ENCODE results near the gene CHERP.
A peak's percentile ranks its signal among the peaks of the same experiment; 100 is the strongest.

CHERP gene, protein sequence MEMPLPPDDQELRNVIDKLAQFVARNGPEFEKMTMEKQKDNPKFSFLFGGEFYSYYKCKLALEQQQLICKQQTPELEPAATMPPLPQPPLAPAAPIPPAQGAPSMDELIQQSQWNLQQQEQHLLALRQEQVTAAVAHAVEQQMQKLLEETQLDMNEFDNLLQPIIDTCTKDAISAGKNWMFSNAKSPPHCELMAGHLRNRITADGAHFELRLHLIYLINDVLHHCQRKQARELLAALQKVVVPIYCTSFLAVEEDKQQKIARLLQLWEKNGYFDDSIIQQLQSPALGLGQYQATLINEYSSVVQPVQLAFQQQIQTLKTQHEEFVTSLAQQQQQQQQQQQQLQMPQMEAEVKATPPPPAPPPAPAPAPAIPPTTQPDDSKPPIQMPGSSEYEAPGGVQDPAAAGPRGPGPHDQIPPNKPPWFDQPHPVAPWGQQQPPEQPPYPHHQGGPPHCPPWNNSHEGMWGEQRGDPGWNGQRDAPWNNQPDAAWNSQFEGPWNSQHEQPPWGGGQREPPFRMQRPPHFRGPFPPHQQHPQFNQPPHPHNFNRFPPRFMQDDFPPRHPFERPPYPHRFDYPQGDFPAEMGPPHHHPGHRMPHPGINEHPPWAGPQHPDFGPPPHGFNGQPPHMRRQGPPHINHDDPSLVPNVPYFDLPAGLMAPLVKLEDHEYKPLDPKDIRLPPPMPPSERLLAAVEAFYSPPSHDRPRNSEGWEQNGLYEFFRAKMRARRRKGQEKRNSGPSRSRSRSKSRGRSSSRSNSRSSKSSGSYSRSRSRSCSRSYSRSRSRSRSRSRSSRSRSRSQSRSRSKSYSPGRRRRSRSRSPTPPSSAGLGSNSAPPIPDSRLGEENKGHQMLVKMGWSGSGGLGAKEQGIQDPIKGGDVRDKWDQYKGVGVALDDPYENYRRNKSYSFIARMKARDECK

DNA sequence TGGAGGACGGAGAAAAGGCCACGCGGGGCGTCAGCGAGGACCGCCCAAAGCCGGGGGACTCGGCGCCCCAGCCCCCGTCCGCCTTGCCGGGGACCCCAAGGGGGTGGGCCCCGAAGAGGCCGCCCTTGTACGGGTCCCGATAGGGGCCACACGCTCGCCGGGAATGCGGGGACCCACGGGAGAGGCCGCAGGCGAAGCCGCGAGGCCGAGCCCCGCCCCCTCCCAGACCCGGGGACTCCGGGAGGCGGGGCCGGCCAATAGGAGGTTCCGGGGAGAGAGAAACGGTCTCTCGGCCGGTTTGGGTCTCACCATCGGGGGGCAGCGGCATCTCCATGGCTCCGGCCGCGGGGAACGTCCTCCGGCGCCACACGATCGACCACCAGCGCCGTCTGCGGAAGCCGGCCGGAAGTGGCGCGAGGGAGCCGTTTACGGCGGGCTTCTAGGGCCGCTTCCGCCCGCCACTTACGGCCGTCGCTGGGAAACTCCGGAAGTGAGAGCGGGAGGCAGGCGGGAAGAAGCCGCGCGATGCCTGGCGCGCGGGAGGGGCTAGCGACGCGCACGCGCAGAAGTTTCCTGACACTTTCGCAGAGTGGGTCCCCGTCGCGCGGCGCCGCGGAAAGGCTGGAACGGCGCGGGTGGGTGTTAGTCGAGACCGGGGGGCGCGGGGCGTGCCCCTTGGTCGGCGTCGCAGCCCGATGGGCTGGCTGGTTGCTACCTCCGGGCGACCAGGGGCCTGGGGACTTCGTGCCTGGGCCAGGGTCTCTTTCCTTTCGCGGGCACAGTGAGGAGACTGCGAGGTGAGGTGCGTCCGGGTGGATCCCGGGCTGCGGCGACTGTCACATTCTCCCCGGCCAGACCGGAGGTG is at the start of gene CHERP:
Gene CHERP (minus strand): TSS at position 393 of the 865 bp plus-strand sequence. CDS start 59 bp downstream, at position 334.
- peak; percentile 94 for DNase-seq

DNA sequence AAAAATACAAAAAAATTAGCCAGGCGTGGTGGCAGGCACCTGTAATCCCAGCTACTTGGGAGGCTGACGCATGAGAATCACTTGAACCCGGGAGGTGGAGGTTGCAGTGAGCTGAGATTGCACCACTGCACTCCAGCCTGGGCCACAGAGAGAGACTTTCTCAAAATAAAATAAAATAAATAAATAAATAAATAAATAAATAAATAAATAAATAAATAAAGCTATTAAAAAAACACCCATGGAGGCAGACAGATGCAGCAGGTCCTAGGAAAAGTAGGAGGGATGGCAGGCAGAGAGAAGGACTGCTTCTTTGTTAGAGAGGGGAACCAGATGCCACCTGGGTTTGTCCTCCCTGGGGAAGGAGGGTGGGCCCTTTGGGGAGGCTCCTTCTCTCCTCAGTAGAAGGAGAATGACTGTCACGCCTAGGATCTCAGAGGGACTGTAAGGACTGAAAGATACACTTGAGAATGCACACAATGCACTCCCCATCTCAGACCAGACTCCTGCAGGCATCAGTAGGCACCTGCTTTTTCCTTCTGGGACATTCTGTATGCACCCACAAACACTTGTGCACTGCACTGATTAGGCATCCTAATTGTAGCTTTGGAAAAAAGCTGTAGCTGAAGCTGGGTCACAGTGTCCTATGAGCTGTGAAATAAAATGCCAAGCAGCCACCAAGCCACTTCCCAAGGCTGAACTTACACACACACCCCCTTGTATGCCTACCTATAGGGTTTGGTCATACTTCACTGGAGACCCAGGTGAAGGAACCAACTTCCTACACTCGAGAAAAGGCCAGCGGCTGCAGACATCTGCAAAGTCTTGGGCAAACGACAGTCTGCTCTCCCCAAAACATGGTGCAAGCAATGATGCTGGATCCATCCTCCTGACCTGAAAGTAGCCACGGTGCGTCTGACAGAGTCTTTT is 48.9 kb upstream of the CHERP start:
- DNase-seq = no peak

DNA sequence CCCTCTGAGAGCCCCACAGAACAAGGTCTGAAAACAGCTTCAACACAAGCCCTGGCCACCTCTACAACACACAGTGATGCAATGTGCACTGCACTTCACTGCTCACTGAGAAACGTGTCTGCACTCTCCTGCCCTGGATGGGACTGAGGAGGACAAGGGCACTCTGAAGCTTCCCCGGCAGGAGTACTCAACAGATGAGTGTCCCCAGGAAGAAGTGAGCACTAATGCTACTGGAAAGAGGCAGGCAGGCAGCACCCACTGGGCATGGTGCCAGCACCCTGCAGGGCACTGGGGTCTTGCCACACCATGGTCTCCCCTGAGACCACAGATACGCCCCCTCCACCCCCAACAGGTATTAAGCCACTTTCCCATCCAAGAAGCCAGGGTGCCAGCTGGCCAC is 47.7 kb upstream of the CHERP start:
- no peak for DNase-seq

DNA sequence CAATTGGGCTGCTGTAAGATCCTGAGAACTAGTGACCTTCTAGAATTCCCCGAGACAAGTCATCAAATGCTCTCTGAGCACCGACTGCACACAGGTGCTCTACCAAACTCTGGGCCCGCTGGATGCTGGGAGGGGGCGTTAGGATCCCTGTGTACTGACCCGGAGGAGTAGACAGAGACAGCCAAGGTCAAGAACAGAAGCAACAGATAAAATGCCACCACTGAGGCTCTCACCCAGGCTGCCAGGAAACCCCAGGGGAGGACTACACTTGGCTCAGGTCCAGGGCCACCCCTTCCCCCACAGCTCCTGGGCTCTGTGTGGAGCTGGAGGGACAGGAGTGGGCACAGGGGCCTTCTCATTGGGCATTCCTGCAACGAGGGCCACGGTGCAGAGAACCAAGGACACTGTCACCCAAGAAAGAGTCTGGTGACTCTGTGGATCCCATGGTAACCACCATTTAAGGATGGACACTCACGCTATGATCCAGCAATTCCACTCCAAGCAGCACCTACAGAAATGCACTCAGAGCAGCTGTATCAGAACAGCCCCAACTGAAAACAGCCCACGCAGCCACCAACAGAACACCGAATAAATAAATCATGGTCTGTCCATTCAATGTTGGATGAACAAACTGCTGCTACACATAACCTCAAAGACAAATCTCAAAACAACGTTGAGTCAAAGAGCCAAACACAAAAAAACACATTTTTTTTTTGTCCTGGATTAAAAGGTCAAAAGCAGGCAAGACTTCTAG is 46.8 kb upstream of the CHERP start:
- DNase-seq = no peak

DNA sequence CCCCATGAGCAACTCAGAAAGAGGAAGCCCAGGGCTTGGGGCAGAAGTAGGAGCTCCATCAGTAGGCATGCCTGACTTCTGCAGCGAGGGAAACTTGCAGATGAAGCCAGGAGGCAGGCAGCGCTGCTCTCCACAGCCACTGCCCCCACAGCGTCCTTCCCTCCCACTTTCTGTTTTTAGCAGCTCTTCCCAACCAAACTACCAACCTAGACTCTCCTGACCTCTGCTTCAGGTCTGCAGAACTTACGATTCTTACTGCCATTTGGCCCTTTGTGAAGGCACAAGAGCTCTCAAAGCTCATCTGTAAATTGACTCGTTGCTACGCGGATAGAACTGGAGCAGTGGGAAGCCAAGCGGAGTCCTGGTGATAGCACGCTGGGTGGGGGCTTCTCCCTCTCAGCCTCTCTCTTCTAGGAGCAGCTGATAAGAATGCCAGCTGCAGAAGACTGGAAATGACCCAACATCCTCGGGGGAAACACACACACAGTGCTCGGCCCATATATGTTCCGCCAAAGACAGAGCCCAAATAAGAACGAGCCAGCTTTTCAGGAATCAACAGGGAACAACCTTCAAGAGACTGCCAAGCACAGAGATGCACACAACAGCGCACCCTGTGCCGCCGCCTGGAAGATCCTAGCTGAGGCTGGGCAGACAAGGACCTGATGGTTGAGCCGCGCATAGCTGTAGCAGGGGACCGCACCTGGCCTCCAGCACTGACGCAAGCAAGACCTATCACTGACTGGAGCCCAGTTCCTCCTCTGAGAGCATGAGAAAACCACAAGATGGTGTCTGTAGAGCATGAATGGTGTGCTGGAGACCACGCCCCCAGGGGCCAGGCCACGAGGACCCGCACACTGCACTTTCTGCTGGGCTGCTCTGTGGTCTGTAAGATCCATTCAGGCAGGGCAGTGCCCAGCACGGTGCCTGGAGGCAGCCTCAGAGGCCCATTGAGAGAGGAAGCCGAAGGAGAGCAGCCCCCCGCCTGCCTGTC is 45.9 kb upstream of the CHERP start:
- no peak for DNase-seq

DNA sequence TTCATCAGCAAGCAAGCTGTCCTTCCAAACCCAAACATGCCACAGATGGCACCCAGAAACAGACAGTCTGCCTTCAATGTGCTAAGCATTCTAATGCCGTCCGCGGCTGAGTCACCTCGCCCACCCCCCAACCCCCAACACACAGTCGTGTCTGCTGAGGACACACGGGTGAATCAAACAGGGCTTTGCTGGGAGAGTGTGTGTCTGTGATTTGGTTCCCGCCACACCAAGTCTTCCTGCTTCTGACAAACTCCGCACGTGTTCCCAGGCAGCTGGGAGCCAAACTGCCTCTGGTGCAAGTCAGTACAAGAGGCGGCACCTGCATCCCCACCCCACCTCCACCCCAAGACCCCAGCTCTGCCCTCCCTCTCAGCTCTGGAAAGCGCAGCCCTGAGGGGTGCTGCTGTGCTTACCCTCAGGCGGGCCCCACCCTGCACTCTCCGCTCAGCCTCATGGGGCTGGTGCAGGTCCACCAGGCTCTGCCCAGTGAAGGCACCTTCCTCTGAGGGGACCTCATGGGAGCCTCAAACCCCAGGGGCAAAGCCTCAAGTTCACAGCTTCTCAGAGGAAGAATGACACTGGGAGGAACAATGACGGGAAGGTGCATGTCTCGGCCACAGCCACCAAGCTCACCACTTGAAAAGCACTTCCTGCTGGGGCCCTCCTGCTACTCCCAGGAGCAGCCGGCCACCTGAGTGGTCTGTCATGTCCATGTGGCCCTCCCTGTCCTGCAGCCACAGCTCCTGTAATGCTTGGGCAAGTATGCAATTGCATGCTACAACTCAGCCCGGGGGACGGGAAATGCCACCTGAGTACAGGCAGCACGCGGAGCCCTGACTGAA is 45.0 kb upstream of the CHERP start:
- peak; percentile 74 for DNase-seq

DNA sequence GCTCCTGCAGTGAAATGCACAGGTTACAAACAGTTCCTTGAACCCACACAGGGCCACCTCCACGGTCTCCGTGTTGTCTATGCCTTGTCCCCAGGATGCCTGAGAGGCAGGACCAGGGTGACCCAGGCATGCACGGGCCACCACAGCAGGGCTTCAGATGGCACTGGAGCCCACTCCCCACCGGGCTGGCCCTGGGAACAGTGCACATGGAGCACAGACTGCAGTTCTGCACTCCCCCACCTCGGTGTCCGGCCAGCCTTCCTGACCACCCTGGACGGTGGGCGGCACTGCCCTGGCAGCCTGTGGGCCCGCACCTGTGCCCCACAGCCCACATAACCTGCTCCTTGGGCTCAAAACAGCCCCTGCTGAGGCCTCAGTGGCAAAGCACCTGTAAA is 44.2 kb upstream of the CHERP start:
- DNase-seq = no peak

DNA sequence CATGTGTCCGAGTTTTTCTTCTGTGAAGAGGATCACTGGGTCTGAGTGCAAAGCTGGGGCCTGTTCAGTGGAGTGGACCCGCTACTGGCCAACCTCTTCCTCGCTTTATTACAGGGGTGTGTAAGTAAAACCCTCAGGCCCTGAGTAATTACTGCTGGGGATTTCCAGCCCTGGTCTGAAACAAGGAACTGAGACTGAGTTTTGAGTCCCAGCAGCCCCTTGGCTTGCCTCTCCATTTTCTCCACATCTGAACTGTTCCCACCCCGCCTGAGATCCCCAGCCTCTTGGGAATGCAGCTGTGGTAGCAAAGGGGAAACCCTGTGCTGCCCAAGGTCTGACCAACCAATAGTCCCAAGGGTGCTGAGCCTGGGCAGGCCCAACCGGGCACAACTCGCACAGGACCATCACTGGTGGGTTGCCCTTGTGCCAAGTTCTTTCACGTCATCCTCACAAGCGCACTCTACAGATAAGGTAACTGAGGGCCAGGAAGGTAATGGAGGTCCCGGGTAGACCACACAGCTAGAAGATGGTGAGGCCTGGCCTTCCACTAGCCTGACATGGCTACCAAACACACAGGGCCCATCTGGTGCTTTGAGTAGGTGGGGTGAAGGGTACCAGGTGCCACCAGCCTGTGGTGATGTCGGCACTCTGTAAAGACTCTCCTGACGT is 43.7 kb upstream of the CHERP start:
- no peak for DNase-seq

DNA sequence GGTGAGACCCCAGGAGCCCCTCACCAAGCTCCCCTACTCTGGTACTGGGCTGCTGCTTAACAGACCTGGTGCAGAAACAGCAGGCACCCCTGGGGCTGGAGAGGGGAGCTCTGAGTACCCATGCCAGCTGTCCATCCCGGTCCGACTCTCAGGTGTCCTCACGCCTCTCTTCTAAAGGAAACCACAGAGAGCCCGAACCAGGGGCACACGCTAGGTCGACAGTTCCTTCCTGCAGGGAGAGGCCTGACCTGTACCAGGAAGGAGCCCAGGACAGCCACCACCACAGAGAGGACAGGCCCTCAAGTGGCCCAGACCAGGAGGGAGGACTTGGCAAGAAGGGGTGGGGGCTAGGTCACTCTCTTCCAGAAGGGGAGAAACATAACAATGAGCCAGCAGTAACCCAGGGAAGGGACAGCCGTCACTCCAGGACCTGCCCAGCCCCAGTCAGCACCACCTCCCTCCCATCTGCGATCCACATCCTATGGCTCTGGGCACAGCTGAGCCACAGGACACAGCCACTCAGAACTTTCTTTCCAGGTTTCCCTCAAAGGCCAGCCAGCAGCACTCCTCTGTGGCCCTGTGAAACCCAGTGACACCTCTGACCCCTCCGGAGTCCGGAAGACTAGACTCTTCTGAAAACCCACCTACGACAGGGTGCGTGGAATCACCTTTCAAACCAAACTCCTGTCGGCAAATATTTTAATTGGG is 43.0 kb upstream of the CHERP start:
- DNase-seq = no peak

DNA sequence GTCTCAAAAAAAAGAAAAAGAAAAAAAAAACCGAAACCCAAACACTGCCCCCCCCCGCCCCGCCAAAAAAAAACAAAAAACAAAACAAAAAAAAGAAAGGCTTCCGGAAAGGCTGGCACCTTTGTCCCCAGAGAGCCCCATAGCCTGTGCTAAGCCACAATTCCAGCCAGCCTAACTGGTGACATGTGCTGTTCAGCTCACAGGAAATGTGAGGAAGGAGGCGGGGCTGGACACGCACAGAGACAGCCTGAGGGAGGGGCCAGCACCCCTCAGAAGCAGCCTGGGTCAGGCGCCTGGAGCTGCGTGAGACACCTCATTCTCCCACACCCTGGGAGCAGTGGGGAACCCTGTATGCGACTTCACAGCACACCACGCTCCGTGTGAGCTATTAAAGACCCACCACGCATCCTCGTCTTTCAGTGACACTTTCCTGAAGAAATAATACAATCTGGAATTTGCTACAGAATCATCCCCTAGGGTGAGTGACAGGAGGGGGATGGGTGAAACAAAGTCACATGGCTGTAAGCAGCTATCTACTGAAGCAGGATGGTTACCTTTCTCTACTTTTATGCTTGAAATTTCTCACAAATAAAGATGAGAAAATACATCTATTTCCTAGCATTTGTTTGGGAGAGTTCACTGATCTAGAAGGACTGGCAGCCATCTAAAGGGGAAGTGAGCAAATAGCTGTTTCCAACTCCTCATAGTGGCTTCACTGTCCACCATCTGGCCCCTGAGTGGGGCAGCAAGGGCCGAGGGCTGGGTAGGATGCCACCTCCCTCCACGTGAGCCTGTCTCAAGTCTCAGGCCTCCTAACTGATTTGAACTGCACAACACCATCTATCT is 42.2 kb upstream of the CHERP start:
- DNase-seq = peak; percentile 77

DNA sequence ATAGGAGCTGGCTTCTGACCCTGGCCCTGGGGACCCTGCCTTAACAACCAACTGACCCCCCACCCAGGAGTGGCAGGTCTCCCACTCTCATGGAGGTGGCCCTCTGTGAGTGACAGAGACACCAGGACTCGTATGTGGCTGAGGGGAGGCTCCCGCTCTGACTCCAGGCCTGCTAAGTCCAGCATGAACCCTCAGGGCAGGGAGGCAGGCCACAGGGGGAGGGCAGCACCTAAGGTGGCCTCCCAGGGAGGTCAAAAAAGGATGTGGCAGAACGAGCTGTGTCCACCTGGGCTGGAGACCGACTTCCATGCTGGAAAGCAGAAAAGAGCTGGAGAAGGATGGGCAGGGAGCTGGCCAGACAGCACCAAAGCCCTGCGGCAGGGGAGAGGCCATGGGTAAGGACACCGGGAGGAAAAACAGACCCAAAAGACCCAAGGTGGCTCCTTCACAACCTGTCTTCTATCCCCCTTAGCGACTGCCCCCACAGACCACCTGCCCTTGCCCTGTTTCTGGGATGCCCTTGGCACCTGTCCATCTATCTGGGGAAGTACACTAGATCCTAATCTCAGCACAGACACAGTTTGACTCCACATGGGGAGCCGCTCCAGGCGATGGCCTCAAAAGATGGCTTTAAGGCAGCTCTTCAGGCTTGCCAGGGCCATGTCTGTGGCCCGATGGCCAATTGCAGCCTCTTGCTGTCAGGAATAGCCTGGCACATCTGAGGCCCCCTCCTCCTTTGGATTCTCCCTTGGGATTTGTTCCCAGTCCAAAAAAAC is 40.4 kb upstream of the CHERP start:
- DNase-seq = no peak

DNA sequence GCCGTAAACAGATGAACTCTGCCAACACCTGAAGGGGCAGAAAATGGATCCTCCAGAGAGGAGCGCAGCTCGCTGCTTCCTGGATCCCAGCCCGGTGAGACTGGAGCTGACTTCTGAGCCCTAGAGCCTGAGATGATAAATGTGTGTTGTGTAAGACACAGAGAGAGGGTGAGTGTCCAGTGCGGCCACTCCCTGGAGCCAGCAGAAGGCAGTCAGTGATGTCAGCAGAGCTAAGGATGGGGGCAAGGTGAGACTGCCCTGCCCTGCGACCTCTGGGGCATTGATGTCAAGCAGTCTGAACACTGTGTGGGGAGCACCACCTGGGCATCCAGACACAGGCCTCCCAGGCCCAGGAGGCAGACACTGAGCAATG is 39.7 kb upstream of the CHERP start:
- DNase-seq = no peak

DNA sequence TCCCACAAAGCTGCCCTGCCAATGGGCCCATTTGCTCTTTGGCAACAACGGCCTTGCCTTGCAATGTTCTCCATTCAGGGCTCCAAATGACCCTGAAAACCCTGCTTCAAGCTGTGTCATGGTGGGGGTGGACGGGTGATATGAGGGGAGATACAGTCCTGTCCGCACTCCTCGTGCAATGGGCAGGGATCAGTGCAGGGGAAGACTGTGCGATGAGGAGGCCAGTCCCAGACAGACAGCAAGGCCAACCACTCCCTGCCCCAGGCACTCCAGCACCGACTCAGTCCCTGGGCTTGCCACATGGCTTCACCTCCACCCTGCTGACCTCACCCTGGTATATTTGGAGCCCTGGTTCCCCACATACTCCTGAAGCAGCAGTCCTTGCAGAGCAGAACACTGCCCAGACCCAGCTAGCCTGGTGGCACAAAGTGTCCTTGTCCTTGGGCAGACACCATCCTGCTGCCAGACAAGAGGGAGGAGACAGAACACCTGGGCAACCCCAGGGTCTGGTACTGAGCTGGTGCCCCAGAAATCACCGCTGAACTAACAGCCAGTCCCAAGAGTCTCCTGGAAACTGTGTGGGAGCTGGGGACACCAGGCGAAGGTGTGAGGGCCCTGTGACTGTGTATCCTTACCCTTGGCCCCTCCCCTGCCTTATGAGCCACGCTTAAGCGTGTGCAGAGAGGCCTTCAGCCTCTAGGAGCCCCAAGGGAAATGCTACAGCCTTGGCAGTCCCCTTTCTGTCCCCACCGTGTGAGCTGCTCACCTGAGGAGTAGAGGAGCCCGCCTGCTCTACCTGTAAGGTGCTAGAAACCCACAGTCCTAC is 39.1 kb upstream of the CHERP start:
- no peak for DNase-seq

DNA sequence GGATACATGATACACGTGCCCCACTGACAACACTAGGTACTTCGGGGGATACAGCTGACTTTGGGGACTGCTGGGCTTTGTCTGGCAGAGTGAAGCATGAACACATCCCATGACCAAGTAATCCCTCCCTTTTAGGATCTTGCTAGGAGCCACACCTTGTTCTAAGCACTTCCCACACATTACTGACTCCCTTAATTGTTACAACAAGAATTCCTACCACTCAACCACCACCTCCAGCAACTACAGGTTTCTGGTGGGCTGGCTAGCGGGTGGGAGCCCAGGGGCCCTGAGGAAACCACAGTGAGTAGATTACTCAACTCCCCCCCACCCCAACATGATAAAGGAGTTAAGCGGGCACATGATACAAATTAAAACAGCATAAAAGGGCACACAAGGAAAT is 37.1 kb upstream of the CHERP start:
- DNase-seq = no peak

DNA sequence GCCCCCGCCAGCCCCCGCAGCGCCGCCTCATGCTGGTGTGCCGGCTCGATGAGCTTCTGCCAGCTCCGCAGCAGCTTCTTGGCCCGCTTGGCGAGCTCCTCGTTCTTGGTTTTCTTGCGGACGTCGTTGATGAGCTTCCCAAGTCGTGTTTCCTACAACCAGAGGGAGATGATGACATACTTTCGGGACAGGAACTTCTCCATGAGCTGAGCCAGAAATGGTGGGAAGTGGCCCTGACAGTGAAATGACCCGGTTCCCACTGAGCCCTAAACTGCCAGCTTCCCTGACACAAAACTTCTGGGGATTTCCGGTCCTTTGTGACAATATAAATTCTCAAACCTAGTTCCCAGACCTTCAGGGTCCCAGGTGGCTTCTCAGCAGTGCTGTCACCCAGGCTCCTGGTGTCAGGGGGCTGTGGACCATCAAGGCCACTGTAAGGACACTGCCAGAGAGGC is 35.3 kb upstream of the CHERP start:
- DNase-seq = no peak

Measured in fibroblast of skin of right biceps (primary cell).